ENCODE measurements around the gene SNORC. TPM values are rescaled to one million over a fixed set of nuclear protein-coding genes. Genes with fewer than 3 reads are reported as not detected.

The SNORC gene
- total and polyA plus RNA-seq, 4 donors, result 2.4 to 12.3 (median 6.6) TPM

DNA sequence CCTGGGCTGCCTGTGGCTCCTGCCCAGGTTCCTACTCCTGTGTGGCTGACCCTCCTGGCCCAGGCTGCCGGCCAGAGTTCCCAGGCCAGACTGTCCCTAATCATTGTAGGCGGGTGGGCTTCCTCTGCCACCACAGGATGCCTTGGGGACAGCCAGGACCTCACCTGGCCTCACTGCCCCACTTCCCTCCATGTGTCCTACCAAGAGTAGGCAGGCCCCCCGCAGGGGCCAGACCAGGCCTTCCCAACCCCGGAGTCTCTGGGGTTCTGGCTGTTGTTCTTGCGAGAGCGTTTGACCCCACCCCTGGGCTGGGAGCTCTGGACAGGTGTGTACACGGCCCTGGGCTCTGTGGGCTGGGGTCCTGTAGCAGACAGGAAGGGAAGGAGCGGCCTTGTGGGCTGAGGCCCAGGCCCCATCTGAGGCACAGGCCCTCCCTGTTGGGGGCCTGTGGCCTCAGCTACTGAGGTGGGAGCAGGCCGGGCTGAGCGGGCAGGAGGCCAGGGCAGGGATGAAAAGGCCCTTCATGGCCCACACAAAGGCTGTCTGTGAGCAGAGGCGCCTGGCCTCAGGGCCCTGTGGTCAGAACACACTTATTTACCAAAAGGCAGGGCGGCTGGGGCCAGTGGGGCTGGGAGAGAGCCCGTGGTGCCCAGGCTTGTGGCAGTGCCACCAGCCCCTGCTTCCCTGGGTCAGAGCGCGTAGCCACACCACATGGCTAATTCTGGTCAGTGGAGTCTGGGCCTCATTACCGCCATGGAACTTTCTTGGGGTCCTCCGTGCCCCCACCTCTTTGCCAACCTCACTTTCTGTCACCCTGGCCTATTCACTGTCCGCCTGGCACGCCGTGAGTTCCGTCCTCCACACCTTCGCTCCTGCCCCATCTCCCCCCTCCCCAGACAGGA, 2.0 kb downstream of the SNORC start:
- no peak for TF ChIP-seq HNF4A (conservative IDR thresholded peaks at IDR 0.05)
- no peak for TF ChIP-seq GABPA (IDR thresholded peaks at IDR 0.05 in 1 of 2, conservative IDR thresholded peaks at IDR 0.05 in 1 of 2)
- TF ChIP-seq, protein P1, sequence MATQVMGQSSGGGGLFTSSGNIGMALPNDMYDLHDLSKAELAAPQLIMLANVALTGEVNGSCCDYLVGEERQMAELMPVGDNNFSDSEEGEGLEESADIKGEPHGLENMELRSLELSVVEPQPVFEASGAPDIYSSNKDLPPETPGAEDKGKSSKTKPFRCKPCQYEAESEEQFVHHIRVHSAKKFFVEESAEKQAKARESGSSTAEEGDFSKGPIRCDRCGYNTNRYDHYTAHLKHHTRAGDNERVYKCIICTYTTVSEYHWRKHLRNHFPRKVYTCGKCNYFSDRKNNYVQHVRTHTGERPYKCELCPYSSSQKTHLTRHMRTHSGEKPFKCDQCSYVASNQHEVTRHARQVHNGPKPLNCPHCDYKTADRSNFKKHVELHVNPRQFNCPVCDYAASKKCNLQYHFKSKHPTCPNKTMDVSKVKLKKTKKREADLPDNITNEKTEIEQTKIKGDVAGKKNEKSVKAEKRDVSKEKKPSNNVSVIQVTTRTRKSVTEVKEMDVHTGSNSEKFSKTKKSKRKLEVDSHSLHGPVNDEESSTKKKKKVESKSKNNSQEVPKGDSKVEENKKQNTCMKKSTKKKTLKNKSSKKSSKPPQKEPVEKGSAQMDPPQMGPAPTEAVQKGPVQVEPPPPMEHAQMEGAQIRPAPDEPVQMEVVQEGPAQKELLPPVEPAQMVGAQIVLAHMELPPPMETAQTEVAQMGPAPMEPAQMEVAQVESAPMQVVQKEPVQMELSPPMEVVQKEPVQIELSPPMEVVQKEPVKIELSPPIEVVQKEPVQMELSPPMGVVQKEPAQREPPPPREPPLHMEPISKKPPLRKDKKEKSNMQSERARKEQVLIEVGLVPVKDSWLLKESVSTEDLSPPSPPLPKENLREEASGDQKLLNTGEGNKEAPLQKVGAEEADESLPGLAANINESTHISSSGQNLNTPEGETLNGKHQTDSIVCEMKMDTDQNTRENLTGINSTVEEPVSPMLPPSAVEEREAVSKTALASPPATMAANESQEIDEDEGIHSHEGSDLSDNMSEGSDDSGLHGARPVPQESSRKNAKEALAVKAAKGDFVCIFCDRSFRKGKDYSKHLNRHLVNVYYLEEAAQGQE (IDR thresholded peaks at IDR 0.05), result no peak
- TF ChIP-seq, protein P2, sequence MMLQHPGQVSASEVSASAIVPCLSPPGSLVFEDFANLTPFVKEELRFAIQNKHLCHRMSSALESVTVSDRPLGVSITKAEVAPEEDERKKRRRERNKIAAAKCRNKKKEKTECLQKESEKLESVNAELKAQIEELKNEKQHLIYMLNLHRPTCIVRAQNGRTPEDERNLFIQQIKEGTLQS (IDR thresholded peaks at IDR 0.05), result no peak
- no peak for TF ChIP-seq TAF1 (conservative IDR thresholded peaks at IDR 0.05)
- no peak for TF ChIP-seq JUND (IDR thresholded peaks at IDR 0.05)
- no peak for TF ChIP-seq FOXA2 (IDR thresholded peaks at IDR 0.05)
- TF ChIP-seq, protein P3, sequence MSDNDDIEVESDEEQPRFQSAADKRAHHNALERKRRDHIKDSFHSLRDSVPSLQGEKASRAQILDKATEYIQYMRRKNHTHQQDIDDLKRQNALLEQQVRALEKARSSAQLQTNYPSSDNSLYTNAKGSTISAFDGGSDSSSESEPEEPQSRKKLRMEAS (IDR thresholded peaks at IDR 0.05), result no peak
- no peak for TF ChIP-seq YY1 (IDR thresholded peaks at IDR 0.05)
- no peaks in the 10 kb centered on the region for H3K27me3 ChIP-seq (ENCODE audit: control insufficient read depth in 4 of 4, insufficient read depth in 4 of 4, low read length in 3 of 4)
- H3K36me3 ChIP-seq (ENCODE audit: control insufficient read depth in 4 of 4, insufficient read depth in 3 of 4, low read depth in 1 of 4, low read length in 3 of 4), result no peaks in the 10 kb centered on the region
- no peaks in the 10 kb centered on the region for H3K9me3 ChIP-seq (ENCODE audit: control insufficient read depth in 4 of 4, low read length in 3 of 4)
- no peak for DNase-seq (ENCODE audit: low spot score)
- H3K27ac ChIP-seq (ENCODE audit: low read depth in 1 of 2, low read length in 2 of 2), result no peak overlapping the region
- peaks cover 4 to 28% (median 20%) of the 10 kb centered on the region in 4 donors for H3K4me1 ChIP-seq (ENCODE audit: control insufficient read depth in 4 of 4, insufficient read depth in 4 of 4, low read length in 3 of 4)
- H3K9ac ChIP-seq (ENCODE audit: low read depth in 1 of 2, low read length in 2 of 2), result no peak overlapping the region
- no peak overlapping the region for H3K4me3 ChIP-seq (ENCODE audit: low read depth in 1 of 3, low read length in 3 of 3)
- WGBS, result 93% methylated on average over 22 of the region's 22 CpGs

DNA sequence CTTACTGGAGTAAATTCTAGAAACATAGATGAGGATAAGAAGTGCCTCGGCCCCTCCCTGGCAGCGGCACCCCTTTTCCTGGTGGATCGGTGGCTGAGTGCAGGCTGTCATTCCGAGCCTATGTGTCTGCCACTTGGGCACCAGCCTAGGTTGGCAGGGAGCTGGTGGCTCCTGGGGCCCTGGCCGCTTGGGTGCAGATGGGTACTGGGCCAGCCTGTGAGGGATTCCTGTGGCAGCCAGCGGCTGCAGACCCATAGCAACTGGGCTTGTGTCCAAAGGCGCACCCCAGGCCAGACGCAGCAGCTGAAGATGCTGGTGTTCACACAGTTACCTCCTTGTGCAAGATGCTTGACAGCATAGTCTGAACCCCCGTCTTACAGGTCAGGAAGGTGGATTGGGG, 2.8 kb downstream of the SNORC start:
- no peak overlapping the region for H3K9ac ChIP-seq (ENCODE audit: low read depth in 1 of 2, low read length in 2 of 2)
- H3K4me1 ChIP-seq (ENCODE audit: control insufficient read depth in 4 of 4, insufficient read depth in 4 of 4, low read length in 3 of 4), result peaks cover 4 to 35% (median 24%) of the 10 kb centered on the region in 4 donors
- 96% methylated on average over 9 of the region's 9 CpGs for WGBS
- no peak for DNase-seq (ENCODE audit: low spot score)
- H3K27me3 ChIP-seq (ENCODE audit: control insufficient read depth in 4 of 4, insufficient read depth in 4 of 4, low read length in 3 of 4), result no peaks in the 10 kb centered on the region
- H3K9me3 ChIP-seq (ENCODE audit: control insufficient read depth in 4 of 4, low read length in 3 of 4), result no peaks in the 10 kb centered on the region
- no peak overlapping the region for H3K27ac ChIP-seq (ENCODE audit: low read depth in 1 of 2, low read length in 2 of 2)
- H3K4me3 ChIP-seq (ENCODE audit: low read depth in 1 of 3, low read length in 3 of 3), result no peak overlapping the region
- H3K36me3 ChIP-seq (ENCODE audit: control insufficient read depth in 4 of 4, insufficient read depth in 3 of 4, low read depth in 1 of 4, low read length in 3 of 4), result no peaks in the 10 kb centered on the region
- TF ChIP-seq RXRA (IDR thresholded peaks at IDR 0.05) (no peak), RAD21 (IDR thresholded peaks at IDR 0.05) (no peak), YY1 (IDR thresholded peaks at IDR 0.05) (no peak), NR2F2 (IDR thresholded peaks at IDR 0.05) (no peak), GABPA (IDR thresholded peaks at IDR 0.05 in 1 of 2, conservative IDR thresholded peaks at IDR 0.05 in 1 of 2) (no peak)
- TF ChIP-seq, protein P4, sequence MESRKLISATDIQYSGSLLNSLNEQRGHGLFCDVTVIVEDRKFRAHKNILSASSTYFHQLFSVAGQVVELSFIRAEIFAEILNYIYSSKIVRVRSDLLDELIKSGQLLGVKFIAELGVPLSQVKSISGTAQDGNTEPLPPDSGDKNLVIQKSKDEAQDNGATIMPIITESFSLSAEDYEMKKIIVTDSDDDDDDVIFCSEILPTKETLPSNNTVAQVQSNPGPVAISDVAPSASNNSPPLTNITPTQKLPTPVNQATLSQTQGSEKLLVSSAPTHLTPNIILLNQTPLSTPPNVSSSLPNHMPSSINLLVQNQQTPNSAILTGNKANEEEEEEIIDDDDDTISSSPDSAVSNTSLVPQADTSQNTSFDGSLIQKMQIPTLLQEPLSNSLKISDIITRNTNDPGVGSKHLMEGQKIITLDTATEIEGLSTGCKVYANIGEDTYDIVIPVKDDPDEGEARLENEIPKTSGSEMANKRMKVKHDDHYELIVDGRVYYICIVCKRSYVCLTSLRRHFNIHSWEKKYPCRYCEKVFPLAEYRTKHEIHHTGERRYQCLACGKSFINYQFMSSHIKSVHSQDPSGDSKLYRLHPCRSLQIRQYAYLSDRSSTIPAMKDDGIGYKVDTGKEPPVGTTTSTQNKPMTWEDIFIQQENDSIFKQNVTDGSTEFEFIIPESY (IDR thresholded peaks at IDR 0.05), result no peak
- TF ChIP-seq, protein P5, sequence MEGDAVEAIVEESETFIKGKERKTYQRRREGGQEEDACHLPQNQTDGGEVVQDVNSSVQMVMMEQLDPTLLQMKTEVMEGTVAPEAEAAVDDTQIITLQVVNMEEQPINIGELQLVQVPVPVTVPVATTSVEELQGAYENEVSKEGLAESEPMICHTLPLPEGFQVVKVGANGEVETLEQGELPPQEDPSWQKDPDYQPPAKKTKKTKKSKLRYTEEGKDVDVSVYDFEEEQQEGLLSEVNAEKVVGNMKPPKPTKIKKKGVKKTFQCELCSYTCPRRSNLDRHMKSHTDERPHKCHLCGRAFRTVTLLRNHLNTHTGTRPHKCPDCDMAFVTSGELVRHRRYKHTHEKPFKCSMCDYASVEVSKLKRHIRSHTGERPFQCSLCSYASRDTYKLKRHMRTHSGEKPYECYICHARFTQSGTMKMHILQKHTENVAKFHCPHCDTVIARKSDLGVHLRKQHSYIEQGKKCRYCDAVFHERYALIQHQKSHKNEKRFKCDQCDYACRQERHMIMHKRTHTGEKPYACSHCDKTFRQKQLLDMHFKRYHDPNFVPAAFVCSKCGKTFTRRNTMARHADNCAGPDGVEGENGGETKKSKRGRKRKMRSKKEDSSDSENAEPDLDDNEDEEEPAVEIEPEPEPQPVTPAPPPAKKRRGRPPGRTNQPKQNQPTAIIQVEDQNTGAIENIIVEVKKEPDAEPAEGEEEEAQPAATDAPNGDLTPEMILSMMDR (IDR thresholded peaks at IDR 0.05; ENCODE audit: low read depth, low read length, missing input control), result no peak

All from liver (tissue), 9 donors.